Measurements from ENCODE around the gene TENT4B. TPM values are rescaled to one million over a fixed set of nuclear protein-coding genes. Genes with fewer than 3 reads are reported as not detected.
"Not testable (repeated sequence)": the region's sequence is repeated elsewhere in the genome, so short reads cannot be mapped to it uniquely, and the experiment has no call there.

The TENT4B gene
- total RNA-seq = 16.6 and 18.5 TPM in 2 replicates

DNA sequence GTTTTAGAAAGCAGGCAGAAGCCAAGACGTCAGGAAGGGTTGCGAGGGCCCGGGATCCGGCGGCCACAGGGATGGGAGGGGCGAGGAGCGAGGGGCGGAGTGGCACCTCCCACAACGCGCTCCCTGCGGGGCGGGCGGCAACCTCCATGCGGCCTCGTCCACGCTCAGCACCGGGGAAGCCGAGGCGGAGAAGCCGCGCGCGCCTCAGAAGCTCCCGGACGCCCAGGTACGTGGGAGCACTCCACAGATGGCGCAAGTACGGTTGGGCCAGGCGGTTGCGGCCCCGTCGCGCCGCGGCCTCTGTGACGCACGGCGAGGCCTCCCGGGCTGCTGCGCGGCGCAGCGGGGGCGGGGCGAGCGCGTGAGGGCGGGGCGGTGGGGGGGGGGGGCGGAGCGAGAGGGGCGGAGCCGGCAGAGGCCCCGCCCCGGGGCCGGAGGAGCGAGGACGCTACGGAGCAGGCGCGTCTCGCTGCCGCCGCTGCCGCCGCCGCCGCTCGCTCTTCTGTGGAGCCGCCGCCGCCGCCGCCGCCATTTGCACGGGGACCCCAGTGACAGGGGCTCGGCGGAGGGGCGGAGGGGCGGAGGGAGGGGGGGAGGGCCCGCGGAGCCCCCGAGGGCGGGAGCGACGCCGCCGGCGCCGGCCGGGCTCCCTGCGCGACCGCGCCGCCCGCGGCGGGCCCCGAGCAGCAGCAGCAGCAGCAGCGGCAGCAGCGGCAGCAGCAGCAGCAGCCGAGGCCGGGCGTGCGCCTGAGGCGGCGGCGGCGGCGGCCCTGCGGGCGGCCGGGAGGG lies at the start of gene TENT4B:
TSS of gene TENT4B (plus strand) at position 500 of the 789 bp plus-strand sequence. CDS start 316 bp downstream, outside the sequence.
- intact Hi-C loops (cut with micrococcal nuclease) = loop anchor here (1.0 to 5.0 kb wide), 7 partner anchors 32 to 589 kb away; partner anchors contain the start of genes CNEP1R1 and CYLD
- H3K36me3 Mint-ChIP-seq (ENCODE audit: low read depth) = peaks cover 9% of the 10 kb centered on the region
- H3K4me3 Mint-ChIP-seq = peak within 1 kb of the TSS; percentile 88
- H3K4me1 Mint-ChIP-seq = peaks cover 30% of the 10 kb centered on the region
- H3K27ac Mint-ChIP-seq = peak within 1 kb of the TSS; percentile 94
- no peaks in the 10 kb centered on the region for H3K27me3 Mint-ChIP-seq
- no peaks in the 10 kb centered on the region for H3K9me3 Mint-ChIP-seq
- DNase-seq = peak; percentile 97

DNA sequence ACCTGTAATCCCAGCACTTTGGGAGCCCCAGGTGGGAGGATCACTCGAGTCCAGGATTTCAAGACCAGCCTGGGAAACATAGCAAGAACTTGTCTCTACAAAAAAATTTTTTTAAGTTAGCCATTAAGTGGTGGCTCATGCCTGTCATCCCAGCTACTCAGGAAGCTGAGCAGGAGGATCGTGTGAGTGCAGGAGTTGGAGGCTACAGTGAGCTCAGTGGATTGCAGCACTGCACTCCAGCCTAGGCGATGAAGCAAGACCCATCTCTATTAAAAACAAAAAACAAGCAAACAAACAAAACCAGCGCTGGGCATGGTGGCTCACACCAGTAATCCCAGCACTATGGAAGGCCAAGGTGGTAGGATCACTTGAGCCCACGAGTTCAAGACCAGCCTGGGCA lies 49.3 kb upstream of the TENT4B start:
- no peak overlapping the region for H3K27ac Mint-ChIP-seq
- peaks cover 40% of the 10 kb centered on the region for H3K36me3 Mint-ChIP-seq (ENCODE audit: low read depth)
- peaks cover 9% of the 10 kb centered on the region for H3K4me1 Mint-ChIP-seq
- DNase-seq = no peak
- H3K9me3 Mint-ChIP-seq = no peaks in the 10 kb centered on the region
- no peak overlapping the region for H3K4me3 Mint-ChIP-seq
- intact Hi-C loops (cut with micrococcal nuclease) = loop anchor here (5.0 kb wide), 1 partner anchor 49 kb away; the partner anchor contains the start of gene TENT4B
- H3K27me3 Mint-ChIP-seq = no peaks in the 10 kb centered on the region

DNA sequence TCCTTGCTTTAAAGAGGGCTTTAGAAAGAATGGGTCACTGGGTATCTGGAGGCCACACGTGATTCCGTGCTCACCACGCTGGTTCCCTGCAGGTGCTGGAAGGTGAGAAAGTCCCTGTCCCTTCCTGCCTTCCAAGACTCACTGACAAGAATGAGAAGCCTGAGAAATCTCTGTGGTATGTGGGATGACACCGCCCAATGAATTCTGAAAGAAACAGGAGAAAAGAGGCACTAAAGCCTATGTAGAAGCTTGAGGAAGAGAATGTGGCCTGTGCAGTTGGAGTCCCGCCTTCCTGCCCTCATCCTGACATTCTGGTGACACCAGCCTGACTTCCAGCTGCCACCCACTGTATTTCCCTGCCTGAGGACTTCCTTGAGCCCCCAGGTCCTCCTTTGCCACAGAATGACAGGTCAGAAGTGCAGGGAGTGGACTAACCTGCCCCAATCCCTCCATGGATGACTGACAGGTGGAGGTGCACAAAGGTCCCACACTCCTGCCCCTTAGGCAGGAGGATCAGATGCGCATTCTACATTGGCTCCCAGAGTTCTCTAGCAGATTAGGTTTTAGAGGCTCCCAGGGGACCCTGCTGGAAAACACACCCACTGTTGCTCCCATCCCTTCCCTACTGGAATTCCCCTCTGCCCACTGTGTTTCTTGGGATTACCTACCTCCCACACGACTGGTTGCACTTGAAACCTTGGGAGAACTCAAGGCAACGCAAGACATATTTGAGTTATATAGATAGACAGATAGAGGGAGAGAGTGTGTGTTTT lies 38.6 kb upstream of the TENT4B start:
- Mint-ChIP-seq H3K36me3 (ENCODE audit: low read depth) (no peaks in the 10 kb centered on the region), H3K4me1 (peaks cover 9% of the 10 kb centered on the region), H3K9me3 (no peaks in the 10 kb centered on the region), H3K4me3 (no peak overlapping the region), H3K27ac (no peak overlapping the region), H3K27me3 (no peaks in the 10 kb centered on the region)
- DNase-seq = no peak
- intact Hi-C loops (cut with micrococcal nuclease) = no loop called here

DNA sequence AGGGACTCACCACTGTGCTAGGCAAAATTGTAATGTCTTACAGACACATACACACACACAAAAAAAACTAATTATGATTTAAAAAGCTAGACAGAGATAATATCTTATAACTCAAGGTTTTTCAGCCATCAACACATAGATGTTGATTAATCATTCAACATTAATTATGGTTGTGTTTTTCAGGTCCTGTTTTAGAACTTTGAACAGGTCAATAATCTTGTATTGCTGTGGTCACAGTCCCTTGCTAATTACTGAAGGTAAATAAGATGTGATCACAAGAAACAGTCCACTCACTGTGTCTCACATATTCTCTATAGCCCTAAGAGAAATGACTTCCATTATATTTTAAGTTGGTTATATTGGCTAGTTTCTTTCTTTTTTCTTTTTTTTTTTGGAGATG lies 32.4 kb upstream of the TENT4B start:
- no peak overlapping the region for H3K27ac Mint-ChIP-seq
- no peaks in the 10 kb centered on the region for H3K9me3 Mint-ChIP-seq
- no peak for DNase-seq
- peaks cover 44% of the 10 kb centered on the region for H3K4me1 Mint-ChIP-seq
- intact Hi-C loops (cut with micrococcal nuclease) = loop anchor here (1.0 kb wide), 1 partner anchor 32 kb away; no protein-coding TSS in a partner anchor
- no peaks in the 10 kb centered on the region for H3K27me3 Mint-ChIP-seq
- H3K4me3 Mint-ChIP-seq = no peak overlapping the region
- no peaks in the 10 kb centered on the region for H3K36me3 Mint-ChIP-seq (ENCODE audit: low read depth)

DNA sequence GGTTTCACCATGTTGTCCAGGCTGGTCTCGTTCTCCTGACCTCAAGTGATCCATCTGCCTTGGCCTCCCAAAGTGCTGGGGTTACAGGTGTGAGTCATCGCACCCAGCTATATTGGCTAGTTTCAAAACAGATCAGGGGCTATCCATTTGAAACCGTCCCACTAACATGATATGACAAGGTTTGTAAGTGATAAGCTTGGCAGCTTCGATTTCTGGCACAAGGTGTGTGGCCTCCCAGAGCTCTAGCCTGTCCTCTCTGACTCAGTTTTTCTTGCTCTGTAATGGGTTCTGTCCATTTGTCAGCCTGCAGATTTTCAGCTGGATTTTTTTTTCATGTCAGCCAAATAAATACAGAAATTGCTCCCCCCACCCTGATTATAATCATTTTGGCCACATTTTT lies 31.8 kb upstream of the TENT4B start:
- H3K27ac Mint-ChIP-seq = peak overlapping the region; percentile 83
- H3K4me1 Mint-ChIP-seq = peaks cover 46% of the 10 kb centered on the region
- H3K4me3 Mint-ChIP-seq = peak overlapping the region; percentile 42
- DNase-seq = peak; percentile 63
- H3K36me3 Mint-ChIP-seq (ENCODE audit: low read depth) = no peaks in the 10 kb centered on the region
- H3K27me3 Mint-ChIP-seq = no peaks in the 10 kb centered on the region
- no peaks in the 10 kb centered on the region for H3K9me3 Mint-ChIP-seq
- intact Hi-C loops (cut with micrococcal nuclease) = loop anchor here (1.0 kb wide), 1 partner anchor 31 kb away; no protein-coding TSS in a partner anchor

DNA sequence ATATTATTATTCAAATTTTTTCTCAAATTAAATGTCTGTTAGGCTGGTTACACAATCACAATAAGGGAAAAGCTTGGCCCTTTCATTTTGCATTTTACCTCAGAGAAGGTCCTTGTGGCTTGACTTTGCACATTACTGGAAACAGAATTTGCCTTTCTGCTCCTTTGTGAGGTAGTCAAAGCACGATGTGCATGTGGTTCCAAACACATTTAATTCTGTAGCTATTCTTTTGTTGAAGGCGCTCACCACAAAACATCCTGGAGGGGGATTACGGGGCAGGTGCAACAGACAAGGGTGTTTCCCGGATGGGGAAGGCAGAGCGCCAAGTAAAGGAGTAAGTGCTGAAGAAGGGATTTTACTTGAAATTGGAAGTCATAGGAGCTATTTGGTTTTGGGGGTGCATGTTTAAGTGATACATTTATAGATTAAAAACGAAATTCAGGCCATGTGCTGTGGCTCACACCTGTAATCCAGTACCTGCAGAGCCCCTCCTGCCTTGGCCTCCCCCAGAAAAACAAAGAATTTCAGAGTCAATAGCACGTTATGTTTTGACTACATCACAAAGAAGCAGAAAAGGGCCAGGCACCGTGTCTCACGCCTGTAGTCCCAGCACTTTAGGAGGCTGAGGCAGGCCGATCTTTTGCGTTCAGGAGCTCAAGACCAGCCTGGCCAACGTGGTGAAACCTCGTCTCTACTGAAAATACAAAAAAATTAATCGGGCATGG lies 31.2 kb upstream of the TENT4B start:
- intact Hi-C loops (cut with micrococcal nuclease) = loop anchor here (1.0 kb wide), 1 partner anchor 30 kb away; no protein-coding TSS in a partner anchor
- H3K36me3 Mint-ChIP-seq (ENCODE audit: low read depth) = no peaks in the 10 kb centered on the region
- H3K27ac Mint-ChIP-seq = peak overlapping the region; percentile 83
- peaks cover 41% of the 10 kb centered on the region for H3K4me1 Mint-ChIP-seq
- H3K27me3 Mint-ChIP-seq = no peaks in the 10 kb centered on the region
- peak; percentile 88 for DNase-seq
- H3K4me3 Mint-ChIP-seq = peak overlapping the region; percentile 42
- no peaks in the 10 kb centered on the region for H3K9me3 Mint-ChIP-seq

DNA sequence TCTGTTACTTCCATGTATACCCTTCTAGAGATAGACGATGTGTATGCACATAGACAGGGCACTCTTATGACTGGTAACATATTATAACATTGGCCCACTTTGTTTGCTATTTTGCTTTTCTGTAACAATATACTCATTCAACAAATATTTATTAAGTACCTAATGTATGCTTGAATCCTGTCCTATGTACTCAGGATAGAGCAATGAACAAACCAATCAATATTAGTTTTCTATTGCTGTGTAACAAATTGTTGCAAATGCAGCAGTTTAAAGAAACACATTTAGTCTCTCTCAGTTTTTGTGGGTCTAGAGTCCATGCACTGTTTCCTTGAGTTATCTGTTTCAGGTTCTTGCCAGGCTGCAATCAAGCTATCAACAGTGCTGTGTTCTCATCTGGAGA lies 29.7 kb upstream of the TENT4B start:
- Mint-ChIP-seq H3K4me1 (peaks cover 41% of the 10 kb centered on the region), H3K27ac (no peak overlapping the region), H3K36me3 (ENCODE audit: low read depth) (no peaks in the 10 kb centered on the region), H3K9me3 (no peaks in the 10 kb centered on the region), H3K27me3 (no peaks in the 10 kb centered on the region), H3K4me3 (no peak overlapping the region)
- intact Hi-C loops (cut with micrococcal nuclease) = no loop called here
- no peak for DNase-seq

DNA sequence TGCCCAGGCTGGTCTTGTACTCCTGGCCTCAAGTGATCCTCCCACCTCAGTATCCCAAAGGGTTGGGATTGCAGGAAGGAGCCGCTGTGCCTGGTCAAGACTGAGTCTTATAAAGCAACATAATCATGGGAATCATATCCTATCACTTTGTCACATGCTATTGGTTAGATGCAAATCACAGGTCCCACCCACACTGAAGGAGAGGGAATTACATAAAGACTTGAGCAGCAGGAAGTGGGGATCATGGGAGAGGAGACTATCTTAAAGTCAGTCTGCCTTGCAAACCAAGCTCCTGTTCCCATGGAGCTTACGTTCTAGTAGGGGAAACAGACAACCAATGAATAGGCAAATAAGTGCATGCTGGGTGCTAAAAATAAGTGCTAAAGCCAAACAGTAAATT lies 28.3 kb upstream of the TENT4B start:
- no peak for DNase-seq
- intact Hi-C loops (cut with micrococcal nuclease) = no loop called here
- no peaks in the 10 kb centered on the region for H3K27me3 Mint-ChIP-seq
- H3K9me3 Mint-ChIP-seq = no peaks in the 10 kb centered on the region
- H3K4me3 Mint-ChIP-seq = no peak overlapping the region
- peaks cover 36% of the 10 kb centered on the region for H3K4me1 Mint-ChIP-seq
- H3K36me3 Mint-ChIP-seq (ENCODE audit: low read depth) = no peaks in the 10 kb centered on the region
- H3K27ac Mint-ChIP-seq = no peak overlapping the region

DNA sequence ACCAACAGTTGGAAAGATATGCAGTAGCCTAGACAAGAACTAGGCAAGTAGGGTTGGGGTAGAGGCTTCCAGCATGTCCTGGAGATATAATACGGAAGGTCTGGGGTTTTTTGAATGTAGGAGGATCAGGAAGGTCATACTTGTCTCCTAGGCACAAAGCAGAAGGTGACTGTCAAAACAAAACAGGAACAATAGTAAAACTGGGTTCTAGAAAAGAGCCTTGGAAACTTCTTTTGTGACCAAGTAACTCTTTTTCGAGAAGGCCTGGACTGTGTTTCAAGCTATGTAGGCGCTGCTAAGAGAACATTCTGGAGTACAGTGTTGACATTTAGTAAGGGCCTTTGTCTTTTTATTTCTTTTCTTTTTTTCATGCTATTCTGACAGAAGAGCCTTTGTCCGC lies 26.9 kb upstream of the TENT4B start:
- H3K27me3 Mint-ChIP-seq = no peaks in the 10 kb centered on the region
- no peaks in the 10 kb centered on the region for H3K9me3 Mint-ChIP-seq
- intact Hi-C loops (cut with micrococcal nuclease) = no loop called here
- peaks cover 27% of the 10 kb centered on the region for H3K4me1 Mint-ChIP-seq
- no peak for DNase-seq
- no peak overlapping the region for H3K4me3 Mint-ChIP-seq
- no peaks in the 10 kb centered on the region for H3K36me3 Mint-ChIP-seq (ENCODE audit: low read depth)
- H3K27ac Mint-ChIP-seq = no peak overlapping the region

DNA sequence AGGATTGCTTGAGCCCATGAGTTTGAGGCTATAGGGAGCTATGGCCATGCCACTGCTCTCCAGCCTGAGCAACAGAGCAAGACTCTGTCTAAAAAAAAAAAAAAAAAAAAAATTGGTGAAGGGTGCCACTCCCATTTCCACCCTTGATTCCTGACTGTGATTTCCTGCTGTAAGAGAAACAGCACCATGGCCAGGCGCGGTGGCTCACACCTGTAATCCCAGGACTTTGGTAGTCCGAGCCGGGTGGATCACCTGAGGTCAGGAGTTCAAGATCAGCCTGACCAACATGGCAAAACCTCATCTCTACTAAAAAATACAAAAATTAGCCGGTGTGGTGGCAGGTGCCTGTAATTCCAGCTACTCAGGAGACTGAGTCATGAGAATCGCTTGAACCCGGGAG lies 20.5 kb upstream of the TENT4B start:
- H3K27me3 Mint-ChIP-seq; H3K4me1 Mint-ChIP-seq; H3K4me3 Mint-ChIP-seq; H3K36me3 Mint-ChIP-seq (ENCODE audit: low read depth); DNase-seq; H3K9me3 Mint-ChIP-seq; intact Hi-C loops (cut with micrococcal nuclease); H3K27ac Mint-ChIP-seq: not testable (repeated sequence)

DNA sequence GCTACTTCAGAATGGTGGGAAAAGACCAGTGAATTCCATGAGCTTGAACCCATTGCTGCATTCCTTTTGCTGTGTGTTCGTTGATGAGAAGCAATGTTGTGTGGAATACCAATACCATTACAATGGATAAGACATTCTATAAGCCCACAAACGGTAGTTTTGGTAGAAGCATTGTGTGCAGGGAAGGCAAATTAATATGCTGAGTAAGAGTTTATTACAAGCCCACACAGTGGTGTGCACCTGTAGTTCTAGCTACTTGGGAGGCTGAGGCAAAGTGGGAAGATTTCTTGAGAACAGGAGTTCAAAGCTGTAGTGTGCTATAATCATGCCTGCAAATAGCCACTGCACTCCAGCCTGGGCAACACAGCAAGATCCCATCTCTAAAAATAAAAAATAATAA lies 19.9 kb upstream of the TENT4B start:
- Mint-ChIP-seq H3K27me3 (peaks cover 7% of the 10 kb centered on the region), H3K4me3 (no peak overlapping the region), H3K4me1 (no peaks in the 10 kb centered on the region), H3K36me3 (ENCODE audit: low read depth) (no peaks in the 10 kb centered on the region), H3K27ac (no peak overlapping the region), H3K9me3 (no peaks in the 10 kb centered on the region)
- intact Hi-C loops (cut with micrococcal nuclease) = no loop called here
- no peak for DNase-seq

DNA sequence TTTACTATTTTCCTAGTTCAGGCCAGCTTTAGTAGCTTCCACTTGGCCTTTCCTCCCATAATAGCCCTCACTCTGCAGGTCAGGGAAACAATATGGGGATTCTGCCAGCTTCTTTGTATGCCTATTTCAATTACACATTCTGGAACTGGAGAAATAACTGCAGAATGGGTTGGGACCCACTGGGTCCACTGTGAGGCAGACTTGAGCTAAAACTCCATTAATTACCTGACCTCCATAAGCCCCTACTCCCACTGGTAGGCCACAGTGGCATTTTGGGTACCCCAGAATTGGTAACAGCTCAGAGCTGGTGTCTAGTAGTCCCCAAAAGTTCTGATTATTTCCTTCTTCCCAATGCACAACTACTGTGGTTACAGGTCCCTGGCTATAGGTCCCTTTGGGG lies 16.7 kb upstream of the TENT4B start:
- Mint-ChIP-seq H3K36me3 (ENCODE audit: low read depth) (no peaks in the 10 kb centered on the region), H3K4me3 (no peak overlapping the region), H3K9me3 (no peaks in the 10 kb centered on the region), H3K27ac (no peak overlapping the region), H3K4me1 (no peaks in the 10 kb centered on the region), H3K27me3 (peaks cover 7% of the 10 kb centered on the region)
- DNase-seq = no peak
- intact Hi-C loops (cut with micrococcal nuclease) = no loop called here

DNA sequence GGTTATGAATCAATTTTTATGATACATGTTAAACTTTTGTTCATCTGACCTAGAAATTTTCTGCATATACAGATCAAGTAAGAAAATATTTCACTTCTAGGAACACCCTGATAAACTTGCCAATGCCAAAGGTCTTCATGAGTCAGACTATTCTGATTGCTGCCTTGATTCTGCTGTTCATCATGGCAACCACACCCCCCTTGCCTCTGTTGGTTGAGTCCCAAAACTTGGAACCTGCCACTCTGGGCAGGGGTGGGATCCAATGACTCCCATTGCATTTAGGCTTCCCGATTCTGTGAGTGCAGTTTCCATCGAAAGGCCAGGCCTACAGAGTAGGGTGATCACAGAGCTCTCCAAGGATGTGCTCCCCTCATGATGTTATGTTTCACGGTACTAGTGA lies 15.8 kb upstream of the TENT4B start:
- peaks cover 3% of the 10 kb centered on the region for H3K27me3 Mint-ChIP-seq
- no peak for DNase-seq
- no peaks in the 10 kb centered on the region for H3K9me3 Mint-ChIP-seq
- no peak overlapping the region for H3K4me3 Mint-ChIP-seq
- intact Hi-C loops (cut with micrococcal nuclease) = no loop called here
- no peak overlapping the region for H3K27ac Mint-ChIP-seq
- no peaks in the 10 kb centered on the region for H3K4me1 Mint-ChIP-seq
- no peaks in the 10 kb centered on the region for H3K36me3 Mint-ChIP-seq (ENCODE audit: low read depth)

DNA sequence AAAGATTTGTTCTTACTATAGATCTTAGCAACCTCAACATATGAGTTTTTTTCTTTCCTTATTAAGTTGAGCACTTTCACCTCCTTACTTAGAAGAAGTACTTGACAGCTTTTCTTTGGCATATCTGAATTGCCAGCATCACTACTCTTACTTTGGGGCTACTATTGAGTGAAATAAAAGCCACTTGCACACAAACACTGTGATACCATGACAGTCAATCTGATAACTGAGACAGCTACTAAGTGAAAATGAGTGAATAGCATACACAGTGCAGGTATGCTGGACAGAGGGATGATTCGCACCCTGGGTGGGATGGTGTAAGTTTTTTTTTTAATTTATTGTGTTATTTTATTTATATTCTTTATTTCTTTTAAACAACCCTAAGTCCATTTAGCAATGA lies 13.5 kb upstream of the TENT4B start:
- intact Hi-C loops (cut with micrococcal nuclease) = no loop called here
- Mint-ChIP-seq H3K9me3 (no peaks in the 10 kb centered on the region), H3K27ac (no peak overlapping the region), H3K4me3 (no peak overlapping the region), H3K4me1 (no peaks in the 10 kb centered on the region), H3K36me3 (ENCODE audit: low read depth) (no peaks in the 10 kb centered on the region), H3K27me3 (peaks cover 3% of the 10 kb centered on the region)
- no peak for DNase-seq
